Colon (tissue), 2 donors: ENCODE results near the gene NOTCH3.

ENCODE experiments used
- FAIRE-seq: peaks from 2 replicates; lab custom pipeline; 2012; peaks lifted over from hg19 to GRCh38; lab: Jason Lieb, UNC
- donor health status: control.
- donor health status: control.

NOTCH3 gene

DNA sequence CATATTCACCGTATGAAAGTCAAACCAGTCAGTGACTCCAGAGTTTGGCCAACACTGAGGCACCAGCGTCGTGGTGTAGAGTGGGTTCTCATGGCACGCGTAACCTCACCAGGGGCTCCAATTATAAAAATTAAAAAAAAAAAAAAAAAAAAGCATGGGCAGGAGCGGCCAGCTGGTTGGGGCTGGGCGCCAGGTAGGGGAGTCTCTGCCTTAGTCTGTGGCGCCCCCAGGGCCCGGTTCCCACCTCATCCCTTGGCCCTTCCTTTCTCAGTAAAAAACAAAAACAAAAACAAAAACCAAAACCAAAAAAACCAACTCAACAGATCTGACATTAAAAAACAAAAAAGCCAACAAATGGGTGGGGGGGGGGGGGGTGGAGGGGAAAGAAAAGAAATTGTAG, 36.1 kb upstream of the NOTCH3 start:
- FAIRE-seq, result no peak

DNA sequence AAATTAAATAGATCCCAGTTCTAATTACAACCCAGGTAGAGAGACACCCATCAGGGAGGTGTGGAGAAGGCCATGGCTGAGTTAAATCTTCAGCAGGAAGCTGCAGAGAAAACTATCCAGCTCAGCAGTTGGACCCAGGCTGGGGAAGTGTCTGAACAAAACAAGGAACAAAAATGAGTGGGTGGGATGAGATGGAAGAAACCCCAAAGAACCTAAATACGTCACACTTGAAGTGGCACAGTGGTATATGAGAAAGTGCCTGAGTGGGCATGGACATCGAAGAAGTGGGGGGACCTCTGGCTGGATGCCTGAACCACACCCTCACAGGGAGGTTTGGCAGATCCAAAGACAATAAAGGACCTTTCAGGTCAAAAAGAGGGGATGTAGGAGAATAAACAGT, 35.0 kb upstream of the NOTCH3 start:
- no peak for FAIRE-seq

DNA sequence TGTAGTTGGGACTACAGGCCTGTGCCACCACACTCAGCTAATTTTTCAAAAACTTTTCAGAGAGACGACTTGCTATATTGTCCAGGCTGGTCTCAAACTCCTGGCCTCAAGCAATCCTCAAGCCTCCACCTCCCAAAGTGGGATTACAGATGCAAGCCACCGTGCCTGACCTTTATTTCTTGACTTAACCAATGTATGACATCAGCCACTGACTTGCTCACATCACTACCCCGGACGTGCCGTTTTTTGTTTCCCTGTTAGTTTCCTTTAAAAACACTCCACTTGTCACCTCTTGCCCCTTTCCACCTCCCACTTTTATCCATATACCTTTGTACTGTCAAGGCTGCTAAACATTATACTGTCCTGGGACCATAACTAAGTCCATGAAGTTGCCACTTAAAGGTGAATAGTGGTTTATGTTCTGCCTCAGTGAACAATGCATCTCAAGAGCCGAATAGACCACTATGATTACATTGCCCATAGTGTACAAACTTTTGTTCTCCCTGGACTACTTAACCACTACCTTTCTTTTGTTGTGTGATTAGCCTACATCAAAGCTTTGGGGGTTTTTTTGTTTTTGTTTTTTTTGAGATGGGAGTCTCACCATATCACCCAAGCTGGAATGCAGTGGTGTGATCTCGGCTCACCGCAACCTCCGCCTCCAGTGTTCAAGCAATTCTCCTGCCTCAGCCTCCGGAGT, 33.8 kb upstream of the NOTCH3 start:
- FAIRE-seq, result no peak

DNA sequence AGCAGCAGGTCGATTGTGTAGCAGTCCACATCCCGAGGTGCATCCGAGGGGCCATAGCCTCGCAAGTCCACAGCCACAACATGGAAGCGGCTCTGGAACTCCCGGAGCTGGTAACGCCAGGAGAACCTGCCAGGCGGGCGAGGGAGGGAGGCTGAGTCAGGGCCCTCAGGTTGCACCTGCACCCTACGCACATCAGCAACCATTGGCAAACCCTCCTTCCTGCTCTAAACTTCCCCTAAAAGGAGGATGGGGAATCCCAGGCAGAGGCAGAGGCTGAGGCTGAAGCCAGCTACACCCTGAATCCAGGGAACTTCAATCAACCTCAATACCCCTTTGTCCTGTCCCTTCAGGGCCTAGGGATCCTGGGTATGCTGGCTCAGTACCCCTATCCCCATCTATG, 30.5 kb upstream of the NOTCH3 start:
- FAIRE-seq, result no peak

DNA sequence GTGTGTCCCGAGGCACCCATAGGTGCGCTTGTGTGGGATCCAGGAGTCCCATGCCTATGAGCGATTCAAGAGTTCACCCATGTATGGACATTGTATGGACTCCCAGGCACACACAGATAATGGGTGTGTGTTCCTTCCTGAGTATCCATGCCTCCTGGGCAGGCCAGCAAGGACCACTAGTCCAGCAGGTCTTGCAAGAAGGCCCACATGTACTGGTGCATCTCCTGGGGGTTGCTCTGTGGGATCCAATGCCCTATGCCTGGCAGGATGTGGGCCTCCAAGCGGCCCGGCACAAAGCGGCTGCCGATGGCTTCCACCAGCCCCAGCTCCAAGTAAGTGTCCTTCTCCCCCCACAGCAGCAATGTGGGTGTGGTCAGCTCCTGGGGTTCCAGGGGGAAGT, 26.5 kb upstream of the NOTCH3 start:
- FAIRE-seq, result no peak

DNA sequence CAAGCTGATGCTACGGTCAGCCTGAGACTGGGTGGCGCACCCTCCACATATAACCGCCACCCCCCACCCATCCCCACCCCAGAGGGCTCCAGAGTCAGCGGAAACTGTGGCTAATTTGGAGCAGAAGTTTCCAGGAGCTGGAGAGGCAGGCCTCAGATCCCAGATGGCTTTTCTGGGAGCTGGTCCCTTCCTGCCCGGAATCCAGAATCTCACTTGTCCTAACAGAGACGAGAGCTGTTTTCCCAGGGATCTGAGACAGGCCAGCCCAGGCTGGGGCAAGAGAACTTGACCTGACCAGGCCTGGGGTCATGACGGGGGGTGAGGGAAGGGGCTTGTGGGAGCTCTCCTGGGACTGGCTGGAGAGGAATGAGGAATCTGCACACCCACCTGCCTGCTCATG, 25.0 kb upstream of the NOTCH3 start:
- FAIRE-seq, result no peak

DNA sequence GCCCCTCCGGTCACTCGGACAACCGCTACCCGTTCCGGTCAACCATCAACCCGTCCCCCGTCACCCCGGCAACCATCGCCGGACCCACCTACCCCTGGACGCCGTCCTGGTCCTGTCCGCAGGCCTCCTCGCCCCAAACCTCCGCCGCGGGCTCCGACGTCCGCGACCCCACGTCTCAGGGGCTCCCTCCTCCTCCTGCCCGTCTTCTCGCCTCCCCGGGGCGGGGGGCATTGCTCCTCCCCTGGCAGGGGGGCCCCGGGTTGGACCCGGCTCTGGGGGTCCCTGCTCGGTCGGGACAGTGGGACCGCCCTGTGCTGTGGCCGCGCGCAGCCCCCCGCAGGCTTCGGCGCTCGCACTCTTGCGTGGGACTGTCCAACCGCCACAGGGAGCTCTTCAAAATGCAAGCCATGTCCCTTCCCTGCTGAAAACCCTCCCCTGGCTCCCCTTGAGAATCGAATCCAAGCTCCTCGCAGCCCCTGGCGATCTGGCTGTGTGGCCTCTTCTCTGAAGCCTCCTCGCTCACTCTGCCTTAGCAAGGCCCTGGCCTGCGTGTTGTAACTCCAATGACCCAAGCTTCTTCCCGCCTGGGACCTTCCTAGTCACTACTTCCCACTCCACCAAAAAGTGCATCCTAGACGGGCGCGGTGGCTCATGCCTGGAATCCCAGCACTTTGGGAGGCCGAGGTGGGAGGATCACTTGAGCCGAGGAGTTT, 23.0 kb upstream of the NOTCH3 start:
- FAIRE-seq, result no peak

DNA sequence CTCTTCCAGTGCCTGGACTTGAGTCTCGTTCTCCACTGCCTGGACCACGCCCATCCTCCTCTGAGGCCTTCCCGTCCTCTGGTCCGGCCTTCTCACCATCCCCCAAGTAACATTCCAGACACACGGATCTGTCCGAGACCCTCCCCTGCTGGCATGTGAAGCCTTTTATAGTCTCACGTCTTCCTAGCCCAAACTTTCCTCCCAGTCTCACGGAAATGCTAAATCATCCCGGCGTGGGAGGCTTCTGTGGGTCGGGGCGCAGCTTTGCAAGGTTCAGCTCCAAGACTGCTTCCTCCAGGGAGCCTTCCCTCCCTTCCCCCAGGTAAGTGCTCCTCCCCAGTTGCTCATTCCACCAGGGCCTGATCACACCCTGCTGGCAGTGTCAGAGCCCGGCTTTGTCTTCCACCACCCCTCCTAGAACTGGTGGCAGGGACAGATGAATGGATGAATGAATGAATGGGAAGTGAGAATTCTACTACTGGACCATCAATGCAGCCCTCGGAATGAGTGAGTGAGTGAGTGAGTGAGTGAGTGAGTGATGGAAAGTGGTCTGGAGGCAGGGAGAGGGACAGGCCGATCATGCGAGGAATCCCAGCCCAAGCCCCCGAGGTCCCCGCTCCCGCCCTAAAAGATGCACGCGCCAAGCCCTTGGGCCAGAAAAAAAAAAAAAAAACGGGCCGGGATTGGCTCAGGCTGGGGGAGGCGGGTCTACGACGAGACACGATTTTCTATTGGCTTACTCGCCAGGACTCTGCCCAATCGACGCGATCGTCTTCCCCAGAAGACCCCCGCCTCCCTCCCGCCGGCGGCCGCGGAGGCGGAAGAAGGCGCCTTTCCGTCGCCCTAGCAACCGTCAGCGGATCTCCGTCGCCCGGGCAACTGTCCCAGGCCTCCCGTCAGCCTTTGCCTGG, 22.2 kb upstream of the NOTCH3 start:
- no peak for FAIRE-seq

DNA sequence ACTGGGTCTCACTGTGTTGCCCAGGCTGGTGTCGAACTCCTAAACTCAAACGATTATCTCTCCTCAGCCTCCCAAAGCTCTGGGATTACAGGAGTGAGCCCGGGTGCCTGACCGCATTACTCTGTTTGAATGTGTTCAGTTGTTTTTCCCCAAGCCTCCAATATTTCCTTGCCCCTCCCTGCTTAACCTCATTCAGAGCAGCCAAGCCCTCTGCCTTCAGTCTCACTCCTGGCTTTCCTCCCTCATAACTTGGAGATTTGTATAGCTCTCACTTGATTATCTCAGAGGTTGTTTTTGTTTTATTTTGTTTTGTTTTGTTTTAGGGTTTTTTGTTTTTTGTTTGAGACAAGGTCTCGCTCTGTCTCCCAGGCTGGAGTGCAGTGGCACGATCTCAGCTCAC, 20.0 kb upstream of the NOTCH3 start:
- no peak for FAIRE-seq

DNA sequence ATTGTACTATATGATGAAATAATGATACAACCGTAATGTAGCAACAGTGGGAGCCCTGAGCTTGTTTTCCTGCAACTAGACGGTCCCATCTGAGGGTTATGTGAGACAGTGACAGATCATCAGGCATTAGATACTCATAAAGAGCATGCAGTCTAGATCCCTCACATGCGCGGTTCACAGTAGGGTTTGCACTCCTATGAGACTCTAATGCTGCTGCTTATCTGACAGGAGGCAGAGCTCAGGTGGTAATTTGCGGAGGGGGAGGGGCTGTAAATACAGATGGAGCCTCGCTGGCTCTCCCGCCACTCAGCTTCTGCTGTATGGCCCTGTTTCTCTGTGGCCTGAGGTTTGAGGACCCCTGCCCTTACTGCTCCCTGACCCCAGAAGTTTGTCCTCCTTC, 17.7 kb upstream of the NOTCH3 start:
- no peak for FAIRE-seq

DNA sequence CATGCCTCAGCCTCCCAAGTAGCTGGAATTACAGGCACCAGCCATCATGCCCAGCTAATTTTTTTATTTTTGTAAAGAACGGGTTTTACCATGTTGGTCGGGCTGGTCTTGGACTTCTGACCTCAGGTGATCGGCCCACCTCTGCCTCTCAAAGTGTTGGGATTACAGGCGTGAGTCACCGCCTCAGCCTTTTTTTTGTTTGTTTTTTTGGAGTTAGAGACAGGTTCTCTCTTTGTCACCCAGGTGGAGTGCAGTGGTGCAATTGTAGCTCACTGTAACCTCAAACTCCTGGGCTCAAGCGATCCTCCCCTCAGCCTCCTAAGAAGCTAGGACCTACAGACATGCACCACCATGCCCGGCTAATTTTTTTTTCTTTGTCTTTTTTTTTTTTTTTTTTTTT, 15.6 kb upstream of the NOTCH3 start:
- no peak for FAIRE-seq

DNA sequence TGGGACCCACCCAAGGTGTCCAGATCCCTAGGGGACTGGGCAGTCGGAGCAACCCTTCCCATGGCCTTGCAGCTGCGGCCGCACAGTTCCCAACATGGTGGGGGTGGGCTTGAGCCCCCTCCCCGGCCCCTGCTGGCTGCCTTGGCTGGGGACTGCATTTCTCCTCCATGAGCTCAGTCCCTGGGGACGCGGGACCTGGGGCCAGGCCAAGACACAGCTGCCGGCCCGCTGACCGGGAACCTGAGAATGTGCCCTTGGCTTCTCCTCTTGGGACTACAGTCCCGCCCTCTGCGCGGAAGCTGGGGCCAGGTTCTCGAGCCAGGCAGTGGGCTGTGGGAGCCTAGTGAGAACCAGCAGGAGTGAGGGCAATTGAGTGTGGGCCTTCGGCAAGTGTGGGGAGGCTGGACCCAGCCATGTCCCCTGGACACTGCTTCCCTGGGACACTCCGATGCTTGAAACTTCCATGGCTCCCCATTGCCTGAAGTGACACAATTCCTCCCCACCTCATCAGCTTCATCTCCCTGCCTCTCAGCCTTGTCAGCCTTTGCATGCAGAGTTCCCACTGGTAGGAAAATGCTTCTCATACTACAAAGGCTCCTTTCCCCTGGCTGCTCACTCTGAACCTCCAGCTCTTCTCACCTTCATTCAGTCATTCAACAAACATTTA, 13.1 kb upstream of the NOTCH3 start:
- FAIRE-seq, result no peak

DNA sequence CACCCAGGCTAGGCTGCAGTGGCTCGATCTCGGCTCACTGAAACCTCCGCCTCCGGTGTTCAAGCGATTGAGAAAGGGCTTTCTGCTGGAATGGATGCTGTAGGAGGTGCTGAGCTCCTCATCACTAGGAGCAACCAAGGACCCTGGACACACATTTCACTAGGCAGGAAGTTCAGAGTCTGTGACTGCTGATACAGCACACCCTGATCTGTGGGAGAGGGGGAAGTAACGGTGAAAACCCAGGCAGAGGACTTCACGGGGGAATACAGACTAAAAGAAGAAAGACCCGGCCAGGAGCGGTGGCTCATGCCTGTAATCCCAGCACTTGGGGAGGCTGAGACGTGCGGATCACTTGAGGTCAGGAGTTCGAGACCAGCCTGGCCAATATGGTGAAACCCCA, 11.9 kb upstream of the NOTCH3 start:
- FAIRE-seq, result no peak

DNA sequence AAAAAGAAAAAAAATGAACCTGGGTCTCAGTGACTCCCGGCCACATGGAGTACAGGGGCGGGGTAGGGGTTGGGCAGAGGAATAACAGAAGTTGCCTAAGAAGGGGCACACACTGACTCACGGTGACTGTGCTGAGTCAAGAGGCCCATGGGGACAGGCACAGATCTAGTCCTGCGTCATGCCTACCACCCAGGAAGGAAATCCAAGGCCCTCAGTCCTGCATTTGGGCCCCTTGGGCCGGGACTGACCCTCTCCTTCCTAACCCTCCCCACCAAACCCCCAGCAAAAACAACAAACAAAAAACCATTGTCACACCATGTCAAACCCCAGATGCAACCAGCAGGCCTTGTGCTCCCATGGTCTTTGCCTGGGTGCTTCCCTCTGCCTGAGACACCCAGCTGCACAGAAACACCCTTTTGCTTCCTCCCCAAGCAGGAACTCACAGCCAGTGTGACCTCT, 9.6 kb upstream of the NOTCH3 start:
- no peak for FAIRE-seq

DNA sequence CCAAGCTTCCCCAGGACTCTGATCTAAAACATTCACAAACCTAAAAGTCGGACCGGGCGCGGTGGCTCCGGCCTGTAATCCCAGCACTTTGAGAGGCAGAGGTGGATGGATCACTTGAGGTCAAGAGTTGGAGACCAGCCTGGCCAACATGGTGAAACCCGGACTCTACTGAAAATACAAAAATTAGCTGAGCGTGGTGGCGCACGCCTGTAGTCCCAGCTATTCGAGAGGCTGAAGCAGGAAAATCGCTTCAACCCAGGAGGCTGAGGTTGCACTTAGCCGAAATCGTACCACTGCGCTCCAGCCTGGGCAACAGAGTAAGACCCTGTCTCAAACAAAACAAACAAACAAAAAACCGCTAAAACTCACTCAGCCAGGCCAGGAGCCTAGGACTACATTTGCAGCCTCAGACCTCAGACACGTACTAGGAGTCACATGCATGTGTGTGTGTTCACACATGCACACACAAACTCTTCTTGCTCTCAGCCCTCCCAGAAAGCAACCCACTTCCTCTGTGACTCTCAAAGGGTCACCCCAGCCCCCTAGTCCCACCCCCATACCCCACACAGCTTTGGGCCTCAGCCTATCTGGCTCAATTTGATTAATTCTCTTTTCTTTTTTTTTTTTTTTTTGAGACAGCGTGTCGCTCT, 704 bp upstream of the NOTCH3 start:
- FAIRE-seq, result no peak

DNA sequence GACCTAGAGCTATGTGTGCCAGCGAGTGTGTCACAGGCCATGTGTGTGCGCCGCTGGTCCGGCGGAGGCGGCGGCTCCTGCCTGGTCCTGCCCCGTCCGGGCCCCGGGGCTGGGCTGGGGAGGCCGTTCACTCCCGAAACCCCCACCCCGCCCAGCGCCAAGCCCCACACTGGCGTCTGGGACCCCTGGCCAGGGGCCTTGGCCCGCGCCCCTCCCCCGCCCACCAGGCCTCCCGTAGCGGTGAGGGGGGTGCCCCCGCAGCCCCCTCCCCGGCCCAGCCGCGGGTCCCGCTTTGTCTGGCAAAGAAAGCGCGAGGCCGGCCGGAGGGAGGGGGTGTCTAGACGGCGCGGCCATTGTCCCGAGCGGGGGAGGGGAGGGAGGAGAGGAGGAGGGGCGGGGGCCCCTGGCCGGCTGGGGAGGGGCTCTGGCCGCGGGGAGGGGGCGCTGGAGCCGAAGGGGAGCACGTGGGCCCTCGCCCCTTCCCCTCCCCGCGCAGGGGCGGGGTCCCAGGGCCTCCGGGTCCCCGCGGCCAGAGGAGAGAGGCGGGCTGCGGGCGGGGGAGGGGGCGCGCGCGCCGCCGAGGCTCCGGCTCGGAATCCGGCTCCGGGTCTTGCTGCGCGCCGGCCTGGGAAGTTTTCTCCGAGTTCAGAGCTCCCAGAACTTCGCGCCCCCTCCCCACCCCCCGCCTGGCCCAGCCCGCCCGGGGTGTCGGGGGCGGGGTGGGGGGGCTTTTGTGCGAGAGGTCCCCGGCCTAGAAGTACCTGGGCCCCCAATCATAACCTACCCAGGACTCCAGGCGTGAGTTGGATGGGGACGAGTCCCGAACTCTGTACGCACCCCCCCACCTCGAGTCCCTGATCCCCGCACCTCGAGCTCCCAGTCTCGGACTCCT, 888 bp downstream of the NOTCH3 start:
- FAIRE-seq, result no peak

DNA sequence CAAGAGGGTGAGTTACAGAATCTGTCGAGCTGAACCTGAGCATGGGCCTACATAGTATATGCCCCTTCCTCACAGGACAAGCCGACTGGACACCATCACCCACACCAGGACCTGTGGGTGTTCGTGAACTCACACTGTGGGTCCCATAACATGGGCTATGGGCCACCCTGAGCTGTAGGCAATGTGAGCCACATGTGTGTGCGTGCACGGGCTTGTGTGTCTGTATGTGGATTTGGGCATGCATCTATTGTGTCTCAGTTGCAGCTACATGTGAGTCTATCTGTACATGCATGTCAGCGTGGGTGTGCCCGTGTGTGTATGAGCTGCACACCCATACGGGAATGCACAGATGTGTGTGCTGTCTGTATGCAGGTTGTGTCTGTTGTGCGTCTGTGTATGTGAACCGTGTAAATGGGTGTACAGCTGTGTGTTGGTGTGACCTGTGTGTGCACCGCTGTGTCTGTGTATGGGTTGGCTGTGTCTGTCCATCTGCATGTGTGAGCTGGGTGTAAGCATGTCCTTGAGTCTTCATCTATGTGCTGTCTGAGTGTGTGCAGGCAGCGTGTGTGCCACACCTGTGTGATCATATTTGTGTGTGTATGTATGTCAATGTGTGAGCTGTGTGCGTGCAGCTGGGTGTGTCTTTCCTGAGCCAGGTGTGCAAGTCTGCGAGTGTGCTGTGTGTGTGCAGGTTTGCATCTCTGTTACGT, 1.7 kb downstream of the NOTCH3 start:
- no peak for FAIRE-seq

DNA sequence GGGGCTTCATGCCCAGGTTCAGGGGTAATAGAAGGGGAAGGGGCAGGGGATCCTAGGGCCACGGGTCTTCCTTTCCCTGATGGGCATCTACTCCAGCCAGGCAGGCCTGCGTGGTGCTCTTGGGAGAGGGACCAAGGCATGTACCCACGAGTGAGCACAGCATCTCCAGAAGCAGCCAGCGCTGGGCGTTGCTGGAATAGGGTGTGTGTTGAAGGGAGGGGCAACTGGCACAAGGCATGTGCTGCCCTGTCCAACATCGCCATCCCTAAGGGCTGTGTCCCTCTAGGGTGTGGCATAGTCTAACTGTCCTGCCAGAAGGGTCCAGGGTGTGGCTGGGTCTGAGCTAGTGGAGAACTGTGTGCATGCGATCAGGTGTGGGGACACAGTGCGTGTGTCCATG, 2.9 kb downstream of the NOTCH3 start:
- FAIRE-seq, result no peak

DNA sequence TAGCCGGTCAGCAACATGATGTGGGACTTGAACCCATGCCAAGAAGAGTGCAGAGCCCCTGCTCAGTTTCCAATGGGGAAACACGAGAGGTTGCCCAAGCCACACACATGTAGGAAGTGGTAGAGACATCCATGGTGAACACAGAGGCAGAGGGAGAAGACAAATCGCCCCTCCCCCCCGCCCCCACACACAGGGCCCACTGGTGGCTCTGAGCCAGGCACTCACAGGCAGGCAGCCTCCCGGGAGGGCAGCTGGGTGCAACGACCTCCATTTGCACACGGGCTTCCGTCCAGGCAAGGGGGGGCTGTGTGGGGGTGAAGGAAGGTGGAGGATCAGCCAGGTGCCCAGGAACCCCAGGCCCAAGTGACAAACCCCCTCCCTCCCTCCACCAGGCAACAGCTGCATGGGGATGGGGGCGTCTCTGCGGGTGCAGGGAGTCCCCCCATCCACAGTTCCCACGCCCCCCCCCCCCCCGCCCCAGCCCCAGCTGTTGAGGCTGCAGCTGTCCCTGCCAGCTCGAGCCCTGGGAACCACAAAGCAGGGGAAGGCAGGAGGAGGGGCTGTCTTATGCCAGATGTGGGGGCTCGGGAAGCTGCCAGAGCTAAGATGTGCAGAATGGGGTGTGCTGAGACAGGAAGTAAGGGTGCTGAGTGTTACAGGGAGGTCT, 3.4 kb downstream of the NOTCH3 start:
- no peak for FAIRE-seq
